HepG2 (cell line): Measurements from ENCODE around the gene UBE2O. TPM values are rescaled to one million over a fixed set of nuclear protein-coding genes. Genes with fewer than 3 reads are reported as not detected.

Experiments
- FOXK2 ChIP-seq: fragments of 450-650 bp; IDR thresholded peaks from 2 replicates; pipeline ENCODE4 v1.6.1; 2016
- GTF2F1 ChIP-seq: fragments of 150-350 bp; IDR thresholded peaks from 2 replicates; pipeline ENCODE4 v1.6.1; 2014; ENCODE audit warnings: low read length
- HMG20A ChIP-seq: IDR thresholded peaks from 2 replicates; pipeline ENCODE4 v1.6.1; 2016; ENCODE audit warnings: borderline replicate concordance
- HOXA7 ChIP-seq: sonication (generic); formaldehyde crosslinking; IDR thresholded peaks from 2 replicates; pipeline ENCODE4 v1.8.1; 2022; ENCODE audit warnings: mild to moderate bottlenecking, missing genetic modification reagents, moderate library complexity
- KAT8 ChIP-seq: IDR thresholded peaks from 2 replicates; pipeline ENCODE4 v1.6.1; 2016; ENCODE audit warnings: missing genetic modification reagents, missing compliant biosample characterization
- NFKBIZ ChIP-seq: IDR thresholded peaks from 2 replicates; pipeline ENCODE4 v1.6.1; 2018; ENCODE audit warnings: missing genetic modification reagents, missing compliant biosample characterization
- TEAD3 ChIP-seq: optimal IDR thresholded peaks from 2 replicates; pipeline ENCODE3; 2016; ENCODE audit warnings: borderline replicate concordance
- ZFYVE20 ChIP-seq: sonication (generic); formaldehyde crosslinking; IDR thresholded peaks from 2 replicates; pipeline ENCODE4 v1.8.0; 2023; ENCODE audit warnings: low read depth, mild to moderate bottlenecking, moderate library complexity, missing genetic modification reagents, borderline replicate concordance
- ZHX1 ChIP-seq: sonication (generic); formaldehyde crosslinking; IDR thresholded peaks from 2 replicates; pipeline ENCODE4 v1.8.1; 2022; ENCODE audit warnings: low read depth, mild to moderate bottlenecking, missing genetic modification reagents
- ZMYM4 ChIP-seq: sonication (generic); formaldehyde crosslinking; IDR thresholded peaks from 2 replicates; pipeline ENCODE4 v1.8.1; 2023; ENCODE audit warnings: mild to moderate bottlenecking, missing genetic modification reagents
- ZNF282 ChIP-seq: fragments of 450-650 bp; IDR thresholded peaks from 2 replicates; pipeline ENCODE4 v1.6.1; 2018; ENCODE audit not compliant: partially characterized antibody
- ZNF317 ChIP-seq: sonication (generic); formaldehyde crosslinking; IDR thresholded peaks from 2 replicates; pipeline ENCODE4 v1.5.0; 2020; ENCODE audit warnings: mild to moderate bottlenecking, missing genetic modification reagents
- ZNF382 ChIP-seq: sonication (generic); formaldehyde crosslinking; IDR thresholded peaks from 2 replicates; pipeline ENCODE4 v1.5.0; 2020; ENCODE audit warnings: missing genetic modification reagents, mild to moderate bottlenecking, borderline replicate concordance
- ZNF646 ChIP-seq: sonication (generic); formaldehyde crosslinking; IDR thresholded peaks from 2 replicates; pipeline ENCODE4 v1.9.0; 2021; ENCODE audit warnings: mild to moderate bottlenecking, missing genetic modification reagents
- ZSCAN21 ChIP-seq: sonication (generic); formaldehyde crosslinking; IDR thresholded peaks from 2 replicates; pipeline ENCODE4 v1.8.0; 2022; ENCODE audit warnings: mild to moderate bottlenecking, missing genetic modification reagents, moderate library complexity, borderline replicate concordance
- polyA plus RNA-seq, 8 experiments: library from polyadenylated mRNA; depleted of rRNA in 3 of 8; stranded (reverse) in 7 of 8; unstranded in 1 of 8; fragments of >200 nt; fragmentation: Illumina TruSeq in 4 of 8; extraction: Trizol in 4 of 8; gene quantifications; 2 replicates each; pipeline versions ENCODE4 v1.2.1 to v1.2.3, GENCODE V29; 2011 to 2016; ENCODE audit warnings: low read depth in 4 of 8, missing spikeins in 1 of 8, mixed read lengths in 1 of 8; ENCODE audit not compliant: insufficient read depth in 1 of 8
- total RNA-seq, 5 experiments: library from RNA; depleted of rRNA; stranded (reverse); fragments of >200 nt; fragmentation: Illumina TruSeq; extraction: Trizol; gene quantifications; 2 replicates each; pipeline ENCODE4 v1.2.3, GENCODE V29; 2016; ENCODE audit warnings: low read depth in 1 of 5
- TF ChIP-seq, protein P1 (sequence below): sonication (generic); formaldehyde crosslinking; IDR thresholded peaks from 2 replicates; pipeline ENCODE4 v1.4.0; 2020; ENCODE audit warnings: mild to moderate bottlenecking, missing genetic modification reagents
- TF ChIP-seq, protein P2 (sequence below): sonication (generic); formaldehyde crosslinking; IDR thresholded peaks from 2 replicates; pipeline ENCODE4 v1.5.0; 2020; ENCODE audit warnings: missing genetic modification reagents

UBE2O gene
- total and polyA plus RNA-seq, 2 of the 13 experiments (the other 11 are each of a cell fraction or from before 2014, with no cell fraction given) = 21.5 to 23.5 TPM

GRCh38 chr17:76345377-76345974, 107.5 kb downstream of the UBE2O start (continued):
- TF ChIP-seq ZNF646 (CRISPR knock-in tag) (no peak), HMG20A (CRISPR knock-in tag) (peak; percentile 16; the same call in 1 of the 2 replicates), TEAD3 (CRISPR knock-in tag) (no peak), ZNF317 (CRISPR knock-in tag) (0 out of 2 replicates have a peak, but pooled peaks have one; percentile 43), NFKBIZ (CRISPR knock-in tag) (0 out of 2 replicates have a peak, but pooled peaks have one; percentile 40), ZNF382 (CRISPR knock-in tag) (no peak), ZHX1 (CRISPR knock-in tag) (no peak; the same call in 1 of the 2 replicates), KAT8 (CRISPR knock-in tag) (no peak; the same call in 1 of the 2 replicates), ZNF282 (no peak), FOXK2 (no peak), ZFYVE20 (no peak), ZSCAN21 (CRISPR knock-in tag) (no peak), GTF2F1 (no peak), ZMYM4 (CRISPR knock-in tag) (no peak), HOXA7 (CRISPR knock-in tag) (no peak)
- TF ChIP-seq, protein P1, sequence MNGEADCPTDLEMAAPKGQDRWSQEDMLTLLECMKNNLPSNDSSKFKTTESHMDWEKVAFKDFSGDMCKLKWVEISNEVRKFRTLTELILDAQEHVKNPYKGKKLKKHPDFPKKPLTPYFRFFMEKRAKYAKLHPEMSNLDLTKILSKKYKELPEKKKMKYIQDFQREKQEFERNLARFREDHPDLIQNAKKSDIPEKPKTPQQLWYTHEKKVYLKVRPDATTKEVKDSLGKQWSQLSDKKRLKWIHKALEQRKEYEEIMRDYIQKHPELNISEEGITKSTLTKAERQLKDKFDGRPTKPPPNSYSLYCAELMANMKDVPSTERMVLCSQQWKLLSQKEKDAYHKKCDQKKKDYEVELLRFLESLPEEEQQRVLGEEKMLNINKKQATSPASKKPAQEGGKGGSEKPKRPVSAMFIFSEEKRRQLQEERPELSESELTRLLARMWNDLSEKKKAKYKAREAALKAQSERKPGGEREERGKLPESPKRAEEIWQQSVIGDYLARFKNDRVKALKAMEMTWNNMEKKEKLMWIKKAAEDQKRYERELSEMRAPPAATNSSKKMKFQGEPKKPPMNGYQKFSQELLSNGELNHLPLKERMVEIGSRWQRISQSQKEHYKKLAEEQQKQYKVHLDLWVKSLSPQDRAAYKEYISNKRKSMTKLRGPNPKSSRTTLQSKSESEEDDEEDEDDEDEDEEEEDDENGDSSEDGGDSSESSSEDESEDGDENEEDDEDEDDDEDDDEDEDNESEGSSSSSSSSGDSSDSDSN (CRISPR knock-in tag) = no peak
- TF ChIP-seq, protein P2, sequence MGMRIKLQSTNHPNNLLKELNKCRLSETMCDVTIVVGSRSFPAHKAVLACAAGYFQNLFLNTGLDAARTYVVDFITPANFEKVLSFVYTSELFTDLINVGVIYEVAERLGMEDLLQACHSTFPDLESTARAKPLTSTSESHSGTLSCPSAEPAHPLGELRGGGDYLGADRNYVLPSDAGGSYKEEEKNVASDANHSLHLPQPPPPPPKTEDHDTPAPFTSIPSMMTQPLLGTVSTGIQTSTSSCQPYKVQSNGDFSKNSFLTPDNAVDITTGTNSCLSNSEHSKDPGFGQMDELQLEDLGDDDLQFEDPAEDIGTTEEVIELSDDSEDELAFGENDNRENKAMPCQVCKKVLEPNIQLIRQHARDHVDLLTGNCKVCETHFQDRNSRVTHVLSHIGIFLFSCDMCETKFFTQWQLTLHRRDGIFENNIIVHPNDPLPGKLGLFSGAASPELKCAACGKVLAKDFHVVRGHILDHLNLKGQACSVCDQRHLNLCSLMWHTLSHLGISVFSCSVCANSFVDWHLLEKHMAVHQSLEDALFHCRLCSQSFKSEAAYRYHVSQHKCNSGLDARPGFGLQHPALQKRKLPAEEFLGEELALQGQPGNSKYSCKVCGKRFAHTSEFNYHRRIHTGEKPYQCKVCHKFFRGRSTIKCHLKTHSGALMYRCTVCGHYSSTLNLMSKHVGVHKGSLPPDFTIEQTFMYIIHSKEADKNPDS (CRISPR knock-in tag) = no peak
